Dermis blood vessel endothelial cell (primary cell): ENCODE data around the gene ADGRL3. TPM values are rescaled to one million over a fixed set of nuclear protein-coding genes. Genes with fewer than 3 reads are reported as not detected.
"Not testable (repeated sequence)": the region's sequence is repeated elsewhere in the genome, so short reads cannot be mapped to it uniquely, and the experiment has no call there.

Experiments
- DNase-seq: peaks from one replicate; pipeline ENCODE4 v3.0.0; 2010
- total RNA-seq: library from RNA; depleted of rRNA; stranded (reverse); fragments of >200 nt; gene quantifications from 2 replicates; pipeline ENCODE4 v1.2.3, GENCODE V29; 2014

The ADGRL3 gene
- total RNA-seq, 1 donor from 2014 or later: under 0.01 TPM

- DNase-seq: no peak
Observed at GRCh38 chr4:61561028-61561427, 360.9 kb downstream of the ADGRL3 start.

- no peak for DNase-seq
Observed at GRCh38 chr4:61571761-61572559, 371.8 kb downstream of the ADGRL3 start.

- no peak for DNase-seq
Observed at GRCh38 chr4:61575796-61576195, 375.7 kb downstream of the ADGRL3 start.

GRCh38 chr4:61579786-61580185 is 379.7 kb downstream of the ADGRL3 start:
- DNase-seq: no peak

- DNase-seq: no peak
Observed at GRCh38 chr4:61580721-61581377, 380.7 kb downstream of the ADGRL3 start.

GRCh38 chr4:61583696-61584095 is 383.6 kb downstream of the ADGRL3 start:
- DNase-seq: no peak

- DNase-seq: no peak
Observed at GRCh38 chr4:61588621-61589402, 388.7 kb downstream of the ADGRL3 start.

- no peak for DNase-seq
Observed at GRCh38 chr4:61590881-61591280, 390.8 kb downstream of the ADGRL3 start.

- DNase-seq: no peak
Observed at GRCh38 chr4:61596606-61597340, 396.6 kb downstream of the ADGRL3 start.

GRCh38 chr4:61603086-61603485 is 403.0 kb downstream of the ADGRL3 start:
- no peak for DNase-seq

- DNase-seq: no peak
Observed at GRCh38 chr4:61604054-61604453, 403.9 kb downstream of the ADGRL3 start.

GRCh38 chr4:61605984-61606383 is 405.9 kb downstream of the ADGRL3 start:
- DNase-seq: no peak

- DNase-seq: no peak
Observed at GRCh38 chr4:61614231-61614630, 414.1 kb downstream of the ADGRL3 start.

GRCh38 chr4:61619528-61619927 is 419.4 kb downstream of the ADGRL3 start:
- no peak for DNase-seq

- DNase-seq: no peak
Observed at GRCh38 chr4:61628282-61628681, 428.2 kb downstream of the ADGRL3 start.

GRCh38 chr4:61628727-61629126 is 428.6 kb downstream of the ADGRL3 start:
- DNase-seq: no peak

GRCh38 chr4:61630548-61630947 is 430.4 kb downstream of the ADGRL3 start:
- no peak for DNase-seq

- no peak for DNase-seq
Observed at GRCh38 chr4:61638591-61638990, 438.5 kb downstream of the ADGRL3 start.

- not testable (repeated sequence) for DNase-seq
Observed at GRCh38 chr4:61646746-61647350, 446.7 kb downstream of the ADGRL3 start.

GRCh38 chr4:61648264-61648663 is 448.1 kb downstream of the ADGRL3 start:
- no peak for DNase-seq

GRCh38 chr4:61657016-61657415 is 456.9 kb downstream of the ADGRL3 start:
- DNase-seq: no peak

- no peak for DNase-seq
Observed at GRCh38 chr4:61661960-61662359, 461.8 kb downstream of the ADGRL3 start.
